Renal cortical epithelial cell (primary cell): ENCODE data around the gene SPARC. TPM values are rescaled to one million over a fixed set of nuclear protein-coding genes. Genes with fewer than 3 reads are reported as not detected.
"Not testable (repeated sequence)": the region's sequence is repeated elsewhere in the genome, so short reads cannot be mapped to it uniquely, and the experiment has no call there.

Source experiments
- DNase-seq: peaks from one replicate; pipeline ENCODE4 v3.0.0-alpha.2; 2011; ENCODE audit warnings: low read depth
- total RNA-seq: library from RNA; depleted of rRNA; stranded (reverse); fragments of >200 nt; gene quantifications from 2 replicates; pipeline ENCODE4 v1.2.3, GENCODE V29; 2014

SPARC gene
- total RNA-seq, 1 donor from 2014 or later, result 242 TPM

GRCh38 chr5:151700820-151701219, 14.1 kb upstream of the SPARC start:
- peak; percentile 63 for DNase-seq

GRCh38 chr5:151700296-151700695, 13.6 kb upstream of the SPARC start:
- DNase-seq, result peak; percentile 27

- peak; percentile 95 for DNase-seq
These were observed 12.6 kb upstream of the SPARC start for GRCh38 chr5:151699071-151699901.

GRCh38 chr5:151698081-151698480, 11.4 kb upstream of the SPARC start:
- DNase-seq, result not testable (repeated sequence)

- no peak for DNase-seq
These were observed 10.7 kb upstream of the SPARC start for GRCh38 chr5:151697452-151697851.

GRCh38 chr5:151696470-151697061, 9.9 kb upstream of the SPARC start:
- peak; percentile 76 for DNase-seq

GRCh38 chr5:151695464-151695863, 8.7 kb upstream of the SPARC start:
- DNase-seq, result no peak

- peak; percentile 42 for DNase-seq
These were observed 7.3 kb upstream of the SPARC start for GRCh38 chr5:151694035-151694485.

- DNase-seq, result peak; percentile 92
These were observed 5.6 kb upstream of the SPARC start for GRCh38 chr5:151692312-151692711.

- DNase-seq, result peak; percentile 62
These were observed 5.0 kb upstream of the SPARC start for GRCh38 chr5:151691706-151692105.

- not testable (repeated sequence) for DNase-seq
These were observed 2.9 kb upstream of the SPARC start for GRCh38 chr5:151689591-151689990.

- no peak for DNase-seq
These were observed 1.7 kb upstream of the SPARC start for GRCh38 chr5:151688436-151688835.

- no peak for DNase-seq
These were observed 704 bp downstream of the SPARC start for GRCh38 chr5:151685749-151686673.

- peak; percentile 89 for DNase-seq
These were observed 1.9 kb downstream of the SPARC start for GRCh38 chr5:151684690-151685361.

- DNase-seq, result peak; percentile 24
These were observed 2.6 kb downstream of the SPARC start for GRCh38 chr5:151683986-151684588.

- DNase-seq, result peak; percentile 26
These were observed 3.3 kb downstream of the SPARC start for GRCh38 chr5:151683444-151683843.

- no peak for DNase-seq
These were observed 3.9 kb downstream of the SPARC start for GRCh38 chr5:151682751-151683331.

- no peak for DNase-seq
These were observed 4.5 kb downstream of the SPARC start for GRCh38 chr5:151682240-151682639.

- no peak for DNase-seq
These were observed 5.7 kb downstream of the SPARC start for GRCh38 chr5:151680944-151681427.

GRCh38 chr5:151680156-151680505, 6.6 kb downstream of the SPARC start:
- not testable (repeated sequence) for DNase-seq
